C4-2B (cell line): Measurements from ENCODE around the gene ALDOC.
A peak's percentile ranks its signal among the peaks of the same experiment; 100 is the strongest.

Experiments
- H3K27ac ChIP-seq: fragments of 450-650 bp; 2 replicates; pipeline ENCODE4 v1.5.1; 2017
- ZFX ChIP-seq: fragments of 450-650 bp; IDR thresholded peaks from 2 replicates; pipeline ENCODE4 v1.6.1; 2017
- TF ChIP-seq, protein P1 (sequence below): fragments of 450-650 bp; conservative IDR thresholded peaks from 2 replicates; pipeline ENCODE4 v1.5.1; 2017; ENCODE audit warnings: mild to moderate bottlenecking

The ALDOC gene

DNA sequence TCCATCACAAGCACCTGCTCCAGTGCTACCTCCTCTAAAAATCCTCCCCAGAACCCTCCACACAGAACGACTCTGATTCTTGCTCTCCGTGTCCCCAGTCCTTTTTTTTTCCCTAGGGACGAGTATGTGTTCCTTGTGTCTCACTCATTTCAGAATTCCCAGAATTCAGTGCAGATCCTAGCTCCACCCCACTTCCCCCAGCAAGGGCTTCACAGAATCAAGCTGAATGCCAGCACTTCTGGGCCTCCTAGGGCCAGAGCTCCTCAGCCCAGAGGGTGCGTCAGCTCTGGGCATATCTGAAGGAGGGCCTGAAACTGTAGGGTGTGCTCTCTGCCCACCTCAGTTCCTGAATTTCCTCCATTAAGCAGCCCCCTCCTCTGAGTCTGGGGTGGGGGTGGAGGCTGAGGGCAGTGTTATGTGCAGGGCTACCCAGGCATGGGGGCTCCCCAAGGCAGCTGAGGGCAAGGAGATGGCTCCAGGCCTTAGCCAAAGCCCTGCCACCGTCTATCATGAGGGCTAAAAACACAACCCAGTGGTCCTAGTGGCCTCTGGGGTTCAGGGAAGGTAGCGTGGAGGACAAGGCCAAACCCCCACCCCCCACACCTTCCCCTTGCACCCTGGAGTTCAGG, 30.8 kb downstream of the ALDOC start:
- TF ChIP-seq, protein P1, sequence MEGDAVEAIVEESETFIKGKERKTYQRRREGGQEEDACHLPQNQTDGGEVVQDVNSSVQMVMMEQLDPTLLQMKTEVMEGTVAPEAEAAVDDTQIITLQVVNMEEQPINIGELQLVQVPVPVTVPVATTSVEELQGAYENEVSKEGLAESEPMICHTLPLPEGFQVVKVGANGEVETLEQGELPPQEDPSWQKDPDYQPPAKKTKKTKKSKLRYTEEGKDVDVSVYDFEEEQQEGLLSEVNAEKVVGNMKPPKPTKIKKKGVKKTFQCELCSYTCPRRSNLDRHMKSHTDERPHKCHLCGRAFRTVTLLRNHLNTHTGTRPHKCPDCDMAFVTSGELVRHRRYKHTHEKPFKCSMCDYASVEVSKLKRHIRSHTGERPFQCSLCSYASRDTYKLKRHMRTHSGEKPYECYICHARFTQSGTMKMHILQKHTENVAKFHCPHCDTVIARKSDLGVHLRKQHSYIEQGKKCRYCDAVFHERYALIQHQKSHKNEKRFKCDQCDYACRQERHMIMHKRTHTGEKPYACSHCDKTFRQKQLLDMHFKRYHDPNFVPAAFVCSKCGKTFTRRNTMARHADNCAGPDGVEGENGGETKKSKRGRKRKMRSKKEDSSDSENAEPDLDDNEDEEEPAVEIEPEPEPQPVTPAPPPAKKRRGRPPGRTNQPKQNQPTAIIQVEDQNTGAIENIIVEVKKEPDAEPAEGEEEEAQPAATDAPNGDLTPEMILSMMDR: no peak
- no peak for TF ChIP-seq ZFX
- no peak overlapping the region for H3K27ac ChIP-seq

DNA sequence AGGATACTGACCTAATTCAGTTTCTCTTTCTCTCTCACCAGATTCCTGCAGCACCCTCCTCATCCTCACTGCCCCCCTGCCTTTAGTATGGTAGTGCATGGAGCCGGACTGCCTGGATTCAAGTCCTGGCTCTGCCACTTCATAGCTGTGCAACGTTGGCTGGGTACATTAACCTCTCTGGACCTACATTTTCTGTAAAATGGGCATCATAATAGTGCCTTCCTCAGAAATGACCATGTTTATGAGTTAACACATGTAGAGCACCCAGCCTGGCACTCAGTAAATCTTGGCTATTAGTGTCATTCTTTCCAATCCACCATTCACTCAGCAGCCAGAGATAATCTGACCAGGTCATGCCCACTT, 31.6 kb downstream of the ALDOC start:
- TF ChIP-seq, protein P1: no peak
- TF ChIP-seq ZFX: no peak
- H3K27ac ChIP-seq: no peak overlapping the region

DNA sequence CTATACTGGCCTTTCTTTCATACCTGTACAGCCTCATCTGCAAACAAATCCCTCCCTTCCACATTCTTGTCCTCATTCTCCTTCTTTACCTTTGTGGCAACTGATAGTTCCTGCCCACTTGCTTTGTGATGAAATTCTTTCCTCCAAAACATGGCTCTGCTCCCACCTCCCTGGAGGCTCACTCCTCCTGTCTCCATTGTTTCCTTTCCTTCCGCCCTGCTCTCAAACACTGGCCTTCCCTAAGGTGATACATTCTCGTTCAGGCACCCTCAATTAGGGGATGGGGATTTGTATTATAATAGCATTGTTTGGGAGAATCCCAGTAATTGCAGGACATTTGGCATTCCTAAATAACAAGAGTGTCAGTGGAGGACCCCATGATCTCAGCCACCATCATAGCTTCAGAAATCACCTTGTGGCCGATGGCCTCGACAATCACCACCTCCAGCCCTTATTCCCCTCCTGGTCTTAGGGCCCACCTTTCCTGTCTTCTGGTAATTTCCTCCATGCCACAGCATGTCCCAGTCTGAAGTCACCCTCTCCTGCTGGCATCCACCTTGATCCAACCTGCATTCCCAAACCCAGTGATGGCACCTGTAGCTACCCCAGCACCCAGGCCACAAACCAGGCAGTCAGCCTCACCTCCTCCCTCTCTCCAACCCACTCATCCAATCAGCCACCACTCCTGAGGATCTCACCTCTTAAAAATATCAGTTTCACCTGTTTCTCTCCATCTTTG, 32.1 kb downstream of the ALDOC start:
- no peak overlapping the region for H3K27ac ChIP-seq
- TF ChIP-seq, protein P1: no peak
- TF ChIP-seq ZFX: no peak

DNA sequence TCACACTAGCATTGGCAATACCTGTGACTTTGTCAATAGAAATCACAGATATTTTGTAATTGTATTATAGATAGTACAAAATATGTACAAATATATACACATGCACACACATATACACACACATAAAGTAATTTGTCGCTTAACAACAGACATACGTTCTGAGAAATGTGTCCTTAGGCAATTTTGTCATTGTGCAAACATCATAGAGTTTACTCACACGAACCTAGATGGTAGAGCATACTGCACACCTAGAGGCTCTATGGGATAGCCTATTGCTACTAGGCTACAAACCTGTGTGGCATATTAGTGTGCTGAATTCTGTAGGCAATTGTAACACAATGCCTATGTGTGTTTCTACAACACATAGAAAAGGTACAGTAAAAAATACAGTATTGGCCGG, 35.3 kb downstream of the ALDOC start:
- H3K27ac ChIP-seq: no peak overlapping the region
- TF ChIP-seq ZFX: no peak
- TF ChIP-seq, protein P1: no peak

DNA sequence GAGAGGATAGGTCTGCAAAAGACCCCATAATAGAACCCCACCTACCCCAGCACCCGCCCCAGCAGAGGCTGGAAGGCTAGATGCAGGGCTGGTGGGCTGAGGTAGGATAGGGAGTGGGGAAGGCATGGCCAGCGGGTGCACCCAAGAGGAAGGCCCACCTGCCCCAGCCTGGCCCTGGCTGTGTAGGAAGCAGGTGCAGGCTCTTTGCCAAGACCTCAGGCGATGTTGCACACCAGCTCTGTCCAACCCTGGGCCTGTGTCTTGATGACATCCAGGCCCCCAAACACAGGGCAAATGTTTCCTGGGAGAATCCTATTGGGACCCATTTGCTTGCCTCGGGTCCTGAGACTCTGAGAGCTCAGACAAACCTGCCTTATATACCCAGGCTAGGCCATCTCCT, 36.5 kb downstream of the ALDOC start:
- TF ChIP-seq ZFX: no peak
- TF ChIP-seq, protein P1: no peak
- H3K27ac ChIP-seq: no peak overlapping the region

DNA sequence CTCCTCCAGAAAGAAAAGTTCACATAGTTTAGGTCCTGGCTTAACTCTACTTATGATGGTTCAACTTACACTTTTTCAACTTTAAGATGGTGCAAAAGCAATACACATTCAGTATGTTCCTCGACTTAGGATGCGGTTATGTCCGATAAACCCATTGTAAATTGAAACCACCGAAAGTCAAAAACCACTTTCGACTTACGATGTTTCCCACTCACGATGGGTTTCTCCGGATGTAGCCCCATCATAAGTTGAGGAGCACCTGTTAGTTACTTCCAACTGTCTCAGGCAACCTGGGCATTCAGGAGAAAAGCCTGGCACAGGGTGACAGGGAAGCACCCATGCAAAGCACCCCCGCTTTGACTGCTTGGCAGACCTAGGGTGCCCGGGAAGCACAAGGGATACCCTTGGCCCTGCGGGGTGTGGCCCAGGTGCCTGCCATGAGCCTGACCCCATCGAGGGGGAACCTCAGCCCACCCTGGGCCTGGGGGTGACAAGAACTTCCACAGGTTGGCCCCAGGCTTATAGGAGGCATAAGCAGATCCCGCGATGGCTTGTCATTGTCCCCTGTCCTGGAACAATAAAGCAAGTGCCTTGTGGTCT, 38.3 kb downstream of the ALDOC start:
- no peak overlapping the region for H3K27ac ChIP-seq
- TF ChIP-seq, protein P1: no peak
- TF ChIP-seq ZFX: no peak

DNA sequence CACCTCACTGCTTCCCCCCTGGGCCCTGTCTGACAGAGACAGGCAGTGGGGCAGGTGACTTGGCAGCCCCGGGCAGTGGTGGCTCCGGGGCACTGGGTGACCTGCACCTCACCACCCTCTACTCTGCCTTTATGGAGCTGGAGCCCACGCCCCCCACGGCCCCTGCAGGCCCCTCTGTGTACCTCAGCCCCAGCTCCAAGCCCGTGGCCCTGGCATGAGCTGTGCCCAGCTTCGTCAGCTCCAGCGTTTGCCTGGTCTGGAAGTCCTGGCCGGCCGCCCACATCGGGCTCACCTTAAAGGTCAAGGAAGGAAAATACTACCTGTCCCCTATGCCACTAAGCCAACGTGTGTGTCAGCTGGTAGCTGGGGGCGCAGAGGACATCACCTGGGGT, 39.5 kb downstream of the ALDOC start:
- TF ChIP-seq, protein P1: no peak
- TF ChIP-seq ZFX: no peak
- H3K27ac ChIP-seq: peak overlapping the region; percentile 16
